Peyer's patch (tissue), 4 donors: ENCODE data around the gene CALD1.

Experiments
- CTCF ChIP-seq, 6 experiments: fragments of 450-650 bp in 4 of 6; fragments of 200-600 bp in 2 of 6; sonication (generic) in 1 of 6; IDR thresholded peaks; one replicate each; pipeline ENCODE4 v1.5.1; 2017 to 2019; ENCODE audit warnings: antibody characterized with exemption in 6 of 6, mild to moderate bottlenecking in 3 of 6, moderate library complexity in 1 of 6
- POLR2A ChIP-seq, 2 donors: fragments of 450-650 bp; IDR thresholded peaks; one replicate each; pipeline ENCODE4 v1.5.1; 2017; ENCODE audit warnings: antibody characterized with exemption in 2 of 2, mild to moderate bottlenecking in 2 of 2, moderate library complexity in 2 of 2

- TF ChIP-seq CTCF (IDR thresholded peaks at IDR 0.05) (no peak), POLR2A (IDR thresholded peaks at IDR 0.05) (no peak)
Measured at GRCh38 chr7:134941952-134942351, 162.5 kb downstream of the CALD1 start.
